ENCODE results near the gene TLR5. TPM values are rescaled to one million over a fixed set of nuclear protein-coding genes. Genes with fewer than 3 reads are reported as not detected.

The TLR5 gene
- total RNA-seq, 1 donor = 0.36 TPM

DNA sequence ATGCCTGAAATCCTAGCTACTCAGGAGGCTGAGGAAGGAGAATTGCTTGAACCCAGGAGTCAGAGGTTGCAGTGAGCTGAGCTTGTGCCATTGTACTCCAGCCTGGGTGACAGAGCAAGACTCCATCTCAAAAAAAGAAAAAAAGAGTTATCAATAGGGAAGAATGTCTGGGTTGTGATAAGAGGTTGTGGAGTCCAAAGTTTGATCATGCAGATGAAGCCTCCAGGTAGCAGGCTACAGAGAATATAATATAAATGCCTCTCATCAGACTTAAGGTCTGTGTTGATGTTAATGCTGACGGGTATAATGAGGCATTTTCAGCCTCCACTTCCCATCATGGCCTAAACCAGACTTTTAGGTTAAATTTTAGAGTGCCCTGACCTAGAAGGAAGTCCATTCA is 24.6 kb downstream of the TLR5 start:
- DNase-seq (ENCODE audit: low read depth) = no peak
- no peak for TF ChIP-seq CTCF (IDR thresholded peaks at IDR 0.05; ENCODE audit: insufficient read depth, low read length)
- H3K4me3 ChIP-seq (ENCODE audit: low read depth, low read length) = no peak overlapping the region

- no peak for DNase-seq (ENCODE audit: low read depth)
- TF ChIP-seq CTCF (IDR thresholded peaks at IDR 0.05; ENCODE audit: insufficient read depth, low read length) = no peak
Observed at GRCh38 chr1:223116950-223117349, 26.1 kb downstream of the TLR5 start.

GRCh38 chr1:223114871-223115270 is 28.2 kb downstream of the TLR5 start:
- no peak for TF ChIP-seq CTCF (IDR thresholded peaks at IDR 0.05; ENCODE audit: insufficient read depth, low read length)
- H3K4me3 ChIP-seq (ENCODE audit: low read depth, low read length) = no peak overlapping the region
- peak; percentile 91 for DNase-seq (ENCODE audit: low read depth)

More at GRCh38 chr1:223116950-223117349, 26.1 kb downstream of the TLR5 start:
- H3K4me3 ChIP-seq (ENCODE audit: low read depth, low read length) = no peak overlapping the region

GRCh38 chr1:223110952-223111351 is 32.1 kb downstream of the TLR5 start:
- no peak for TF ChIP-seq CTCF (IDR thresholded peaks at IDR 0.05; ENCODE audit: insufficient read depth, low read length)
- no peak overlapping the region for H3K4me3 ChIP-seq (ENCODE audit: low read depth, low read length)
- DNase-seq (ENCODE audit: low read depth) = no peak

DNA sequence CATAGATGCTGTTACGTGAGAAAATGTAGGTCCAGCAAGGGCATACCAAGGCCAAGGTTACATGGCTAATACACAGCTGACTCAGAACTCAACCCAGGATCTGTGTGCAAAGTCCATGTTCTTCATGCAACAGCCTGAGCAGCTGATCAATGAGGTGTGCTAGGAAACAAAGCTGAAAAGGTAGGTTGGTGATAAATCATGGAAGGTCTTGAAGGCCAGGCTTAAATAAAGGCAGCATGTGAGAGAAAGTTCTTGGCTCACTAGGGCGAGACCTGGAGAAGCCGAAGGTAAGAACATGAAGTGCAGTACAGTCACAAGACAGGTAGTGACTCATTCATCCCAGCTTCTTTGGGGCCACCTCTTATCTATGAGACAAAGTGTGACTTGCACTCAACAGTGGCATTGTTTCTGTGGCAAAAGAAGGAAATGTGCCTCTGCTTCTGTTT is 33.4 kb downstream of the TLR5 start:
- H3K4me3 ChIP-seq (ENCODE audit: low read depth, low read length) = no peak overlapping the region
- DNase-seq (ENCODE audit: low read depth) = no peak
- no peak for TF ChIP-seq CTCF (IDR thresholded peaks at IDR 0.05; ENCODE audit: insufficient read depth, low read length)

DNA sequence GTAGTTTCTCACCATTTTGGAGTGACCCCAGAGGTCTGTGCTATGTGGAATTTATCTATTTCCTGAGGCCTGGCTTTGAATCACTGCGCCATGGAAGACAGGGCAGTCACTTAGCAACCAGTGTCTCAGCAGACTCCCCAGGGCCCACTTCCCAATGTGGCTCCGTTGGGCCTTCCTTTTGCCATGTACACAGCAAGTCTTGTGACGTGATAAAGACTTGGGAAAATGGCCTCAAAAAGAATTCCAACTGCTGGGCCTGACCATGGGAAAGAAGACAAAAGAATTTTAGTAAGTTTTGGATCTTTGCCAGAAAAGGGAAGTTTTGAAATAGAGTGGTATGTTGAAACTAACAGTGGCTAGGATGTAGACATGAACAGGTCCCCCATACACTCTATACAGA is 36.2 kb downstream of the TLR5 start:
- TF ChIP-seq CTCF (IDR thresholded peaks at IDR 0.05; ENCODE audit: insufficient read depth, low read length) = no peak
- DNase-seq (ENCODE audit: low read depth) = peak; percentile 81
- H3K4me3 ChIP-seq (ENCODE audit: low read depth, low read length) = no peak overlapping the region

- TF ChIP-seq CTCF (IDR thresholded peaks at IDR 0.05; ENCODE audit: insufficient read depth, low read length) = no peak
- no peak for DNase-seq (ENCODE audit: low read depth)
- H3K4me3 ChIP-seq (ENCODE audit: low read depth, low read length) = no peak overlapping the region
Observed at GRCh38 chr1:223105568-223105967, 37.5 kb downstream of the TLR5 start.
